NOMO-1 treated with dmso at 0.1 percent for 144 hours (cell line): Measurements from ENCODE around the gene SLAIN2.

Experiments
- DNase-seq: peaks from one replicate; lab custom pipeline; 2025; ENCODE audit not compliant: unreplicated experiment; lab: John Stamatoyannopoulos, UW

Gene SLAIN2

DNA sequence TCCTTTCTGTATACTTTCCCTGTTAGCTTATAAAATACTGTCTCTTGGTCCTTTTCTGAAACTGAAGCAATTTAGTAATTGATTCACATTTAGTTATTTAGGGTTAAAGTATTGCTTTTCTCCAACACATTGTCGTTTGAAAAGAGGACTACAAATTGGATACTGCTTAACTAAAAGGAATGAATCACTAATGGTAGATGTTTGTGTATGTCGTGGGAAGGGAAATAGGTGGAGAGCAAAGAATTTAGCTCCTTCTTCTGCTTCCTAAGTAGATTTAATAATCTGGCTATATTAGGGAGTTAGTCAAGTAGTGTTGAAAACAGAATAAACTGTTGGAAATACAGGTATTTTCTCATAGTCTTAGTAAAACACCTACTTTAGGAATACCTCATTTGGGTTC, 27.9 kb downstream of the SLAIN2 start:
- no peak for DNase-seq

DNA sequence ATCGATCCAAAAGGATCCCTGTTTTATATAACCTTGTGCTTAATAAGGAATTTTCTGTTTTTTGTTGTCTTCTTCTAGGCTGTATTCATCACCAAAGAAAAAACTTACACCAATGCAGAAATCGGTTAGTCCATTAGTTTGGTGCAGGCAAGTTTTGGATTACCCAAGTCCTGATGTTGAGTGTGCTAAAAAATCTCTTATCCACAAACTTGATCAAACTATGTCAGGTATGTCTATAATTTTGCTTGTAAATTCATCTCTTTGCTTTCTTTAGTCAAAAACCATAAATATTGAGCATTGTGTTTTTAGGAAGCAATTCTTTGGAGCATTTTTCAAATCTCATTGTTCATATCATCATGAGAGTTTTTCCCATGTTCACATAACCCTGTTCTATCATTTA, 28.4 kb downstream of the SLAIN2 start:
- no peak for DNase-seq

DNA sequence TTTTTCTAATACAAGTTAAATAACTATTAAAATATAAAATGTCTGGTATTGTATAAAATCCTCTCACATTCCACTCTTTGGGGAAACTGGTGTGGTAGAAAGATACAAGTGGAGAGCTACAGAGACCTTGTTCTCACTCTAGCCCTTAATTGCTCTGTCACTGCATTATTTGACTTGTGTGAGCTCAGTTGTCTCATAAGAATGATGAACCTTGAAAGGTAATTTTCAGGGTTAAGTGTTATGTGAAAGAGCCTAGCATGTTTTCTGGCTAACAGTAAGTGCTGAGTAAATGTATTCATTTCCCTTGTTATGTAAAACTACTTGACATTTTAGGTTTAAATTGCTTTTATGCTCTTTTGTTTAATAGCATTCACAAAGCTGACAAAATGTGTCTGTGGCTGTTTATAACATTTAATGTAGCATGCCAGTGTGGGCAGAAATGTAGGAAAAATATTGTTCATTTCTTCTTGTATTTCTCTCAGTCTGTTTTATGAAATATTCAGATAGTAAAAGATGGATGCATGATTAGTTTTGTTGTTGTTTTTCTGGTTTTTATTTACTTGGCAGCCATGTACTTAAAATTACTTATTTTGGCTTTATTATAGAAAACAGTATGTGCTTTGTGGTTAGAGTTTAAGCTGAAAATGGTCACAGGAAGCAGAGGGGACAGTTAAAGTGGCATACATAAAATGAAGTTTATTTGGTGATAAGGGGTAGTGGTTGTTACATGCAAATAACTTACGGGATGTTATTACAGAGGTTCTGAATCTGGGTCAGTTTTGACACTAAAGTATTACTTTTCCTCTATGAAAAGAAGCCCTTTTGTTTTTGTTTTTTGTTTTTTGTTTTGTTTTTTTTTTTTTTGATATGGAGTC, 29.2 kb downstream of the SLAIN2 start:
- no peak for DNase-seq

DNA sequence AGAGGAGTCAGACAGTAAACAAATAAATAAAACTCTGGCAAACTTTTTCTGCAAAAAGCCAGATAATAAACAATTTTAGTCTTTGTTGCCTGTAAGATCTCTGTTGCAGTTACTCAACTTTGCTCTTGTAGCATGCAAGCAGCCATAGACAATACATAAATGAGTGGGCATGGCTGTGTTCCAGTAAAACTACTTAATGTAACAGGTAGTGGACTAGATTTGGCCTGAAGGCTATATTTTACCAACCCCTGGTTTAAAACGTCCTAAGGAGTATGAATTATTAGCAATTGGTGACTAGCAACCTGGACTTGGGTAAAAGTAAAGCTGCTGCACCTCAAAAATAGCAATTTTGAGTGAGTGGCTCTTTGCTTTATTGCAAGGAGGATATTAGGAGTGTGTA, 30.9 kb downstream of the SLAIN2 start:
- no peak for DNase-seq

DNA sequence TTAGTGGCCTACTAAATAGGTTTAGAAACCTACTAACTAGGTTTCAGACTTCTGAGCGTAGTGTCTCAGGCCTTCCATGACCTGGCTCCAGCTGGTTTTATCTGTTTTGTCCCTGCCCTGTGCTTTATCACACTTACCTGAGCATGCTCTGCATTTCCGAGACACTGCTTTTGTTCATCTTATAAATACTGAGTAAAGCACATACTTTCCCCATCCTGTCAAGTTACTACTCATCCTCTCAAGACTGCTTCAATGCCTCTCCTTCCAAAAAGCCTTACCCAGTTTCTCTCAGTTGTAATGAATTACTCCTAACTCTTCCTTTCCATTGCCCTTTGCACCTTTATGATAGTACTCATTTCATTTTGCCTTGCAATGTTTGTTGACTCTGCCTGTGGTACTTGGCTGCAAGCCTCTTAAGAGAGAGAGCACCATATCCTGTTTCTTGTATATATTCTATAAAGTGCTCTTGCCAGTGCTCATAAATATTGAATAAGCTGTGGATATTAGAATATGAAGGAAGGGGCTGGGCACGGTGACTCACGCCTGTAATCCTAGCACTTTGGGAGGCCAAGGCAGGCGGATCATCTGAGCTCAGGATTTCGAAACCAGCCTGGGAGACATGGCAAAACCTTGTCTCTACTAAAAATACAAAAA, 34.4 kb downstream of the SLAIN2 start:
- DNase-seq = no peak

DNA sequence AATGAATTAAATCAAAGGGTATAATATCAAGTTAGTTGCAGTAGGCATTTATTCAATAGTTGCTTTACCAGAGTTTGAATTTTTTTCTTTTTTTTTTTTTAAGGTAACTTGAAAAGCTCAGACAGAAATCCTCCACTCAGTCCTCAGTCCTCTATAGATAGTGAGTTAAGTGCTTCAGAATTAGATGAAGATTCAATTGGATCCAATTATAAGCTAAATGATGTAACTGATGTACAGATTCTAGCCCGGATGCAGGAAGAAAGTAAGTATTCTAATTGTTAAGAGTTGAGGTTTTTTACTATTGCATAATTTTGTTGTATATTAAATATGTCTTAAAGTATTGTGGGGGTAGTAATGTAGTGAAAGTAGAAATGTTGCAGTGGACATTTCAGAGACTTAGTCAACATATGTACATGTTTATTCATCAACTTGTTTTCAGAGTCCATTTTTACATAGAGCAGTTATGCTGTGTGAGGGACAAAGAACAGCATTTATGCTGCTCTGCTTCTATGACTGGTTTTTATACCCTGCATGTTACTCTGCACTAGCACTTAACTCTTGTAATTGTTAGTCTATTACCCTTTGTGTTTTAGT, 38.4 kb downstream of the SLAIN2 start:
- no peak for DNase-seq

DNA sequence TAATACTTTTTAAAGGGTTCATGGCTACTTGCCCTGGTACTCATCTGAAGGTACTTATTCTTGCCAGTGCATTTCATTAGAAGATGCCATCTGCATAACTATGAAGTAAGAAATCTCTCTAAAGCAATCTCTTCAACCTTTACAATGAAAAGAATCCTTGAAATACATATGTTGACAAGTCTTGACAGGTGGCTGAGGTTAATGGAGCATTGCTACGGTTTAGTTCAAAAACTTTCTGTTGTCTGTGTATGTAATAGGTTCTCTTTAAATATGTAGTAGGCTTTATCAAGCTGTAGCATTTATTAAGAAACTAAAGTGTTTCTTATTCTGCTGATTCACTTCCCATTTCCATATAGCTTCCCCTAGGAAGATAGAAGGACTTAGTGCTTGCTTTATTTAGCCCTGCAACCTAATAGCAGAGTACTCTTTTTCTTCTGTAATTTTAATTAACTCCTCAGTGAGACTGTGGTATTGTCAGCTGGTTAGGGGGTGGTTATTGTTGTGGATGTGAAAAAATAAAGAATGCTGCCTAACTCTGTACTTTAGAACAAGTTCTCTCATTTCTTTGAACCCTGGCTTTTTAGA, 39.3 kb downstream of the SLAIN2 start:
- DNase-seq = peak; percentile 5

DNA sequence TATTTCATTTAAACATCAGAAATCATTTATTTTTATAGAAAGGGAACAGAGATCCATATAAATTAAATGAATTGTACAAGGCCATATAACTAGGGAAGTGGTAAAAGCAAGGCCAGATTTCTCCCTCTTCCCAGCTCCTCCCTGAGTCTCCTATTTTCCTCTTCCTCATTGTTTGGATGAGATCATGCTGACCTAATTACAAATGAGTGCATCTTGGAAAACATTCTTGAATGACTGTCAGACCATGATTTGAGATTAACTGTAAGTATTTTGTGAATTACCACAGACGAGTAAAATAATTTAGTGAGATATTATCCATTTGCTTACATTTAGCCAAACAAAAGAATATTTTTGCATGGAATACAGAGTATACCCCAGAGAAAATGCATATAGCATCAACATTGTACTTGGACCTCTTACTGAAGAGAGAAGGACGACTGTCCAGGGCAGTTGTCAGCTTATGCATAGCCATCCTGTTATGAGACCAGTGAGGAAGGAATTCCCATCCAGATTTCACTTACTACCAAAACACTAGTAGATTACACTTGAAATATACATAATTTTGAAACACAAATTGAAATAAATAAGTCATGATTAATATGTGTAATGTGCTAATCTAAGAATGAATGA, 47.3 kb downstream of the SLAIN2 start:
- DNase-seq = no peak

DNA sequence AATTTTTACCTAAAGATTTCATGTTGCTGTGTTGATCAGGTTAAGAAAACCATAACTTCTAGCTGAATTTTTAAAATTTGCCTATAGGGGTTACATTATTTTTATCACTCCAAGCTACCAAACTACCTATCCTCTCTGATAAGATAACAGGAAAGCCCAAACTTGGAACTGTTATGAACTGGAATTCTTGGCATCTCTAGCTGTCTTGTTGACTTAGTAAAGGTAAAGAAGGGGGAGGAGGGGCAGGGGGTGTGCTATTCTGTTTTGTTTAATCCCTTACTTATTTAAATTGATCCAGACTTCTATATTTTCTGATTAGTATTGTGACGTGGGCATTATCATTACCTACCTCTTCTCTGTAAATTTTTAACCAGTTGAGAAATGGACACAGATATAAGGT, 54.7 kb downstream of the SLAIN2 start:
- no peak for DNase-seq

DNA sequence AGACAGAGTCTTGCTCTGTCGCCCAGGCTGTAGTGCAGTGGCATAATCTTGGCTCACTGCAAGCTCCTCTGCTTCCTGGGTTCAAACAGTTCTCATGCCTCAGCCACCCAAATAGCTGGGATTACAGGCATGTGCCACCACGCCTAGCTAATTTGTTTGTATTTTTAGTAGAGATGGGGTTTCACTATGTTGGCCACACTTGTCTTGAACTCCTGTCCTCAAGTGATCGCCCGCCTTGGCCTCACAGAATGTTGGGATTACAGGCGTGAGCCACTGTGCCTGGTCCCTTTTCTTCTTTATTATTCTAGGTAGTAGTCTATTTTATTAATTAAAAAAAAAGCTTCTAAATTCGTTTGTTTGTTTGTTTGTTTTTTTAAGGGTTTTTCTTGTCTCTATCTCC, 59.1 kb downstream of the SLAIN2 start:
- no peak for DNase-seq

DNA sequence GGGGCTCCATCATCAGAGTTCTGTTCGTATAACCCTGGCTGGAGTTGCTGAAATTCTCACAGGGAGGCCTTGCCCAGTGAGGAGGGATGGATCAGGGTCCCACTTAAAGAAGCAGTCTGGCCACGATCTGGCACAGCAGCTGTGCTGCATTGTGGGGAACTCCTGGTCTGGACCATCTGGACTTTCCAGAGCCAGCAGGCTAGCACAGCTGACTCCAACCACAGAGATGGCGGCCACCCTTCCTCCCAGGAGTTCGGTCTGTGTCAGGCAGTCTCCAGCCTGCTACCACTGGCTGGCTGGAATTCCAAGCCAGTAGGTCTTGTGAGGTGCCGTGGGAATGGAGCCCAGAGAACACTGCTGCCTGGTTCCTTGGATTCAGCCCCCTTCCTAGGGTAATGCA, 62.0 kb downstream of the SLAIN2 start:
- DNase-seq = no peak

DNA sequence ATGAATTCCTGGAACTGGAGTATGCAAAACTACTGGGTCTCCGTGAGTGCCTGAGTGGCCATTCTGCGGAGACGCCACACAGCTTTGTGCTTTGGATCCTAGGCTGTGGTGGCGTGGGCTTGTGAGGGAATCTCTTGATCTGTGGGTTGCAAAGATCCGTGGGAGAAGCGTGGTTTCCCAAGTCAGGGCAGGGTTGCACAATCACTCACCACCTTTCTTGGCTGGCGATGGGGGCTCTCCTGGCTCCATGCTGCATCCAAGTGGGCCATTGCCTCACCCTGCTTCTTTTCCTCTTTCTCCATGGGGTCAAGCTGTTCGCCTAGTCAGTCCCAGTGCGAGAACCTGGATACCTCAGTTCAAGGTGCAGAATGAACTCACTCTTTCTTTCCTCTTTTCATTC, 62.5 kb downstream of the SLAIN2 start:
- no peak for DNase-seq

DNA sequence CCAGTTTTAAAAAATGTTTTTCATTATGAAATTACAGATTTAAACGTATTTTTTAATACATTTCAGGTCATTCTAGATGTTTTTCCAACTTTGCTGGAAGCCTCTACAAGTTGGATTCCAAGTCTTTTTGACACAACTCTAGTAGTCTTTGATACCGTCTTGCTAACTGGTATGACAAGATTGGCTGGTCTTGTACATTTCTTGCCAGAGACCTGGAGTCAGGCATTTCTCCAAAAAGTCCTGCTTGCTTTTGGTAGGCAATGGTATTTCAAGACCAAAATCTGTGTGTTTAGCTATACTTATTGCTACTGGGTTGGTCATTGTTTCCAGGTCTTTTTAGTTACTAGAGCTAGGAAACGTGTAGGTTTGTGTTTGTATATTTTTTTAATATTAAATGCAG, 64.6 kb downstream of the SLAIN2 start:
- DNase-seq = no peak

DNA sequence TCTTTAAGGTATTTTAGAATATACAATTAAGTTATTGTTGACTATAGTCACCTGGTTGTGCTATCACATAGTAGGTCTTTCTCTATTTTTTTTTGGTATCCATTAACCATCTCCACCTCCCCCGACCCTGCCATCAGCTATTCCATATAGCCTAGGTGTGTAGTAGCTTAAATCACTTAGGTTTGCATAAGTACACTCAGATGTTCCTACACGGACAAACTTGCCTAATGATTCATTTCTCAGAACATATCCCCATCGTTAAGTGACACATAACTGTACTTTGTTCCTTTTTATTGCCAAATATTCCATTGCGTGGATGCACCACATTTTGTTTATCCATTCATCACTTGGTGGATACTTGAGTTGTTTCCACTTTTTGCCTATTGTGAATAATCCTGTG, 67.9 kb downstream of the SLAIN2 start:
- DNase-seq = no peak

DNA sequence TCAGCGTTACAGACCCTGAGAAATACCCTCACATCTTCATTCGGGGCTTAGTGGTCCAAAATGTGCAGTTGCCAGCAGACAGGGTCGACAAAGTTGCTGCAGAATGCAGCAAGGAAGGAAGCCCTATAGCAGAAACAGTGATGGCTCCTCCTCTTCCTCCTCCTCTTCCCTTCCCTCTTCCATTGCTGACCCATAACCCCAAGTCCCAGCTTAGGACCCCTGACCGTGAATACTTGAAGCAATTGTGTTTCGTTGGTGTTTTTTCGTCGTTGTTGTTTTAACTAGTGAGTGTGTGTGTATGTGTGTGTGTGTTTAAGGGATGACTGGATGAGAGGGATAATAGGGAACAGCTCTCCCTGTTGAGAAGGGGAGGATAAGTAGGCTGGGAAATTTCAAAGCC, 69.5 kb downstream of the SLAIN2 start:
- DNase-seq = no peak

DNA sequence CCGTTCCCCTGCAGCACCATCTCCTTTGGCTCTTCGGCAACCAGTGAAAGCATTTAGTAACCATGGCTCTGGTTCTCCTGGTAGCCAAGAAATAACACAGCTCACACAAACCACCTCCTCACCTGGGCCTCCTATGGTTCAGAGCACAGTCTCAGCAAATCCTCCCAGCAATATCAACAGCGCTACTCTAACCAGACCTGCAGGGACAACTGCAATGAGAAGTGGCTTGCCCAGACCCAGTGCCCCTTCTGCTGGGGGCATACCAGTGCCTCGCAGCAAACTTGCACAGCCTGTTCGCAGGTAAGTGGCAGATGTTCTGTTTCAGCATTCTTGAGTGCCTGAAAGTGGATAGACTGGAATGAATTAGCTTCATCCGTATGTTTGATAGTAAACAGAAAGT, 78.8 kb downstream of the SLAIN2 start:
- no peak for DNase-seq

DNA sequence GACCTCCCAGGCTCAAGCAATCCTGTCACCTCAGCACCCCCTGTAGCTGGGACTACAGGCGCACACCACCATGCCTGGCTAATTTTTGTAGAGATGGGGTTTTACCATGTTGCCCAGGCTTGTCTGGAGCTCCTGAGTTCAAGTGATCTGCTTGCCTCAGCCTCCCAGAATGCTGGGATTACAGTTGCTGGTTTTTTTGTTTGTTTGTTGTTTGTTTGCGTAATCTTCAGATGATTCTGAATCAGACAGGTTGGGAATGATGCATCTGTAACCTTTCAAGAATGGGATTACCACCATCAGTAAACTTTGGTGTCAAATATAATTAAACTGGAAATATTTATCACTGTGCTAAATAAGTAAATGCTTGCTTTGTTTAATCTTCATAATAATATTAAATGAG, 79.8 kb downstream of the SLAIN2 start:
- no peak for DNase-seq

DNA sequence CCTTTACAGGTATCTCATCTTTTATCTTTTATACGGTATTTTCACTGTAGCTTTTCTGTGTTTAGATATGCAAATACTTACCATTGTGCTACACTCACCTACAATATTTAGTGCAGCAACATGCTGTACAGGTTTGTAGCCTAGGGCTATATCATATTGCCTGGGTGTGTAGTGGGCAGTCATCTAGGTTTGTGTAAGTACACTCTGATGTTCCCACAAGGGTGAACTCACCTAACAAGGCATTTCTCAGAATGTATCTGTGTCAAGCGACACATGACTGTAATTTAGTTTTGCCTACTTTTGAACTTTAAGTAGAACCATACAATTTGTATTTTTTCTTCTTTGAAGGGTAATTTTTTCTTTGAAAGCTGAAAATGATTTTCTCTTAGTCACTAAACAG, 87.6 kb downstream of the SLAIN2 start:
- DNase-seq = no peak

DNA sequence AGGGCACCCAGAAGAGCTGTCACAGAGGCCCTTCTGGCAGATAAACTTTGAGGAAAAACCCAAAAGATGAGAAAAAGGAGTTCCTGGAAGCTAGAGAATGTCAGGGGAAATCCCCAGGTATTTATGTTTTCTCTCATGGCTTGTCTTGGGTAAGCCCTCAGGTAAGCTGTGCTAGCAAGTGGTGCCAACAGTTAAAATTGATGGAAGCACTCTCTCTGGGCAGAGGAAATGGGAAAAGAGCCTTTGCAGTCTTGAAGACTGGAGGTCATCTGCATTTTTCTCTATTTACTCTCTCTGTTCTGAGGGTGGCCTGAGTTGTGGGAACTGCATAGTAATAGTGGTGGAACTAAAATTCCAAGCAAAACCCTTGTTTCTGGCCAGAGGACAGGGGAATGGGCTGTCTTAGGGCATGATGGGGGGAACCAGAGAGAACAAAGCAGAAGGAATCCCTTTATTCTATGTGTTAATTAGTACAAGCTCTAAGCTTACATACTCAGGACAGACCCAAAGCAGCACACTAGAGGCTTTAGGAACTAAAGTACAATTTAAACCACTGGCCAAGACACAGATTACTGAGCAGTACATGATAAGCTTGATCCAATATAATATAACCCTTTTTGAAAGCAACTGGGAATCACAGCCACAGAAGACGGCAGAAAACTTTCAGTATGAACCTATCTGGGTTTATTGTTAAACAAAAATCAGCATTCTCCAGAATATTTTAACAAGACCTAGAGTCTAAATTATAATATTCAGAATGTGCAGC, 88.6 kb downstream of the SLAIN2 start:
- no peak for DNase-seq

DNA sequence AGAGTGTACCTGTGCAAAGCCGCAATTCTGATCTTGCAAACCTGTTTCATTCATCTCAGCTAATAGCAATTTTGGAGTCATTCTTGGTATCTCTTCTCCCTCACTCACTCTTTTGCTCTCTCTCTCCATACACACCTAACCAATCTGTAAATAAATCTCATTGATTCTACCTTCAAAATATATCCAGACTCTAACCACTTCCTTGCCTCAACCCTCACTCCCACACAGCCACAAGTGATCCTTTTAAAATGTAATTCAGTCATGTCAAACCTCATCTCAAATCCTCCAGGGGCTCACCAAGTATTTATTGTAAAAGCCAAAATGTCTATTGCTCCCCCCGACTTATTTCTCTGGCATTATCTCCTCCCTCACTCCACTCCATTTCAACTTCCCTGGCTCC, 90.1 kb downstream of the SLAIN2 start:
- DNase-seq = no peak

DNA sequence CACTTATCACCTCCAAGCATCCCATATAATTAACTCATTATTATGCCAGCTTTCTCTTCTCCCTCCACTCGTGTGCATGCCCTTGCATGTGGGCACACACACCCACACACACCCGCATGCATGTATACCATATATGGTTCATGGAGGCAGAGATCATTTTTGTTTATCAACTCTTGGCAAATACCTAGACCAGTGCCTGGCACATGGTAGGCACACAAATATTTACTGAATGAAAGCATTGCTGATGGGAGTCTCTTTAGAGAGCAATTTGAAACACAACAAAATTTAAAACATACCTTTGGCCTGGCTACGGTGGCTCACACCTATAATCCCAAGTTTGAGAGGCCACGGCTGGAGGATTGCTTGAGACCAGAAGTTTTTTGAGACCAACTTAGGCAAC, 90.7 kb downstream of the SLAIN2 start:
- DNase-seq = no peak
